Lower leg skin (tissue), 4 donors: ENCODE measurements around the gene RPLP2. TPM values are rescaled to one million over a fixed set of nuclear protein-coding genes. Genes with fewer than 3 reads are reported as not detected.

Experiments used
- DNase-seq, 2 donors: peaks; one replicate each; pipeline ENCODE4 v3.0.0-alpha.2; 2019; ENCODE audit warnings: low spot score in 2 of 2
- H3K4me3 ChIP-seq: fragments of 200-600 bp; sonication (generic); 2 replicates; pipeline ENCODE4 v1.5.1; 2017; ENCODE audit warnings: mild to moderate bottlenecking, low read depth; ENCODE audit not compliant: poor library complexity, severe bottlenecking
- POLR2A ChIP-seq, 2 donors: fragments of 450-650 bp; IDR thresholded peaks; one replicate each; pipeline ENCODE4 v1.6.1; 2016 to 2017; ENCODE audit warnings: antibody characterized with exemption in 2 of 2, mild to moderate bottlenecking in 1 of 2, moderate library complexity in 1 of 2
- WGBS, 2 donors: methylation state at CpG; one replicate each; pipeline ENCODE4 v1.1.5; 2018; 5-methylcytosine and 5-hydroxymethylcytosine counted together
- intact Hi-C: fragments of 100-400 bp; cut with DNase I; formaldehyde crosslinking; loops from one replicate; pipeline ENCODE4 v1.15.0; 2023; ENCODE audit warnings: low total_unique reads
- total RNA-seq, 4 donors: library from RNA; depleted of rRNA; stranded (reverse); fragments of >200 nt; gene quantifications; one replicate each; pipeline ENCODE4 v1.1.0, GENCODE V29; 2016
- TF ChIP-seq, protein P1 (sequence below), 3 donors: fragments of 450-650 bp; IDR thresholded peaks; one replicate each; pipeline ENCODE4 v1.5.1; 2016; ENCODE audit warnings: antibody characterized with exemption in 3 of 3, mild to moderate bottlenecking in 3 of 3, moderate library complexity in 2 of 3

RPLP2 gene
- total RNA-seq, 4 donors from 2014 or later = 479 to 1,471 (median 745) TPM

DNA sequence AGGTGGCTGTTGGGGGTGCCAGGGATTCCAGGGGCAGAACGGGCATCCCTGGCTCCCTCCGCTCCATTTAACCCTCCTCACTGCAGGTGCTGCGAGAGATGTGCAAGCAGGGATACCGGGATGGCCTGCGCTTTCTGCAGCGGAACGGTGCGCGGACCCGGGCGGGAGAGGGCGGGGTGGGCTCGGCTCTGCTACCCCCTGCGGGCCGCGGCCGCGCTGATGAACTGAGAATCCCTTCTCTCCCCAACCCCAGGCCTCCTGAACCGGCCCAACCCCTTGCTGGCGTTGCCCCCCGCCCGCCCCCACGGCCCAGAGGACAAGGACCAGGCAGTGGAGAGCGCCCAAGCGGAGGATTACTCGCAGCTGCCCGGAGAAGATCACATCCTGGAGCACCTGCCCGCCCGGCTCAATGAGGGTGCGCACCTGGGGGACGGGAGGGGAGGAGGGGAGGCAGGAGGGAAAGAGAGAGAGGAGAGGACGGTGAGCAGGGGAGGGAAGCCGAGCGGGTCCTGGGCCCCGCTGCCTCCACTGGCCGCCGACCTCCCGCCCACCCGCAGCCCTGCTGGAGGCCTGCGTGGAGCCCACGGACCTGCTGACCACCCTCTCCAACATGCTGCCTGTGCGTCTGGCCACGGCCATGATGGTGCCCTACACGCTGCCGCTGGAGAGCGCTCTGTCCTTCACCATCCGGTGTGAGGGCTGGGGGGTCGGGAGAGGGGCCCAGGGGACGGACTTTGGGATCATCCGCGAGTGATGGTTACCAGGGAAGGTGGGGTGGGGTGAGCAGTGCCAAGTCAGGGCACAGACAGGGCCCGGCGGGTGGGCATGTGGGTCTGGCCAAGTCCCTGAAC is 13.9 kb downstream of the RPLP2 start:
- no peak for DNase-seq
- H3K4me3 ChIP-seq = no peak overlapping the region
- no peak for TF ChIP-seq POLR2A (IDR thresholded peaks at IDR 0.05)
- TF ChIP-seq, protein P1, sequence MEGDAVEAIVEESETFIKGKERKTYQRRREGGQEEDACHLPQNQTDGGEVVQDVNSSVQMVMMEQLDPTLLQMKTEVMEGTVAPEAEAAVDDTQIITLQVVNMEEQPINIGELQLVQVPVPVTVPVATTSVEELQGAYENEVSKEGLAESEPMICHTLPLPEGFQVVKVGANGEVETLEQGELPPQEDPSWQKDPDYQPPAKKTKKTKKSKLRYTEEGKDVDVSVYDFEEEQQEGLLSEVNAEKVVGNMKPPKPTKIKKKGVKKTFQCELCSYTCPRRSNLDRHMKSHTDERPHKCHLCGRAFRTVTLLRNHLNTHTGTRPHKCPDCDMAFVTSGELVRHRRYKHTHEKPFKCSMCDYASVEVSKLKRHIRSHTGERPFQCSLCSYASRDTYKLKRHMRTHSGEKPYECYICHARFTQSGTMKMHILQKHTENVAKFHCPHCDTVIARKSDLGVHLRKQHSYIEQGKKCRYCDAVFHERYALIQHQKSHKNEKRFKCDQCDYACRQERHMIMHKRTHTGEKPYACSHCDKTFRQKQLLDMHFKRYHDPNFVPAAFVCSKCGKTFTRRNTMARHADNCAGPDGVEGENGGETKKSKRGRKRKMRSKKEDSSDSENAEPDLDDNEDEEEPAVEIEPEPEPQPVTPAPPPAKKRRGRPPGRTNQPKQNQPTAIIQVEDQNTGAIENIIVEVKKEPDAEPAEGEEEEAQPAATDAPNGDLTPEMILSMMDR (IDR thresholded peaks at IDR 0.05) = no peak
- WGBS, 2 donors = 84 to 88% methylated on average over 48 to 53 of the region's 53 CpGs
- intact Hi-C loops = no loop called here

DNA sequence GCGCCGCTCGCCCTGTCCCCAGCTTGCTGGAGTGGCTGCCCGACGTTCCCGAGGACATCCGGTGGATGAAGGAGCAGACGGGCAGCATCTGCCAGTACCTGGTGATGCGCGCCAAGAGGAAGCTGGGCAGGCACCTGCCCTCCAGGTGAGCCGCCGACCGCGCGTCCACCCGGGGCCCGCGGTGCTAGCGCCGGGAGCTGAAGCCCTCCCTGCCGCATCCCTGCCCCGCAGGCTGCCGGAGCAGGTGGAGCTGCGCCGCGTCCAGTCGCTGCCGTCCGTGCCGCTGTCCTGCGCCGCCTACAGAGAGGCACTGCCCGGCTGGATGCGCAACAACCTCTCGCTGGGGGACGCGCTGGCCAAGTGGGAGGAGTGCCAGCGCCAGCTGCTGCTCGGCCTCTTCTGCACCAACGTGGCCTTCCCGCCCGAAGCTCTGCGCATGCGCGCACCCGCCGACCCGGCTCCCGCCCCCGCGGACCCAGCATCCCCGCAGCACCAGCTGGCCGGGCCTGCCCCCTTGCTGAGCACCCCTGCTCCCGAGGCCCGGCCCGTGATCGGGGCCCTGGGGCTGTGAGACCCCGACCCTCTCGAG is 14.6 kb downstream of the RPLP2 start:
- no peak for DNase-seq
- 81 to 84% methylated on average over 27 to 59 of the region's 59 CpGs for whole genome bisulfite sequencing, 2 donors
- no peak overlapping the region for H3K4me3 ChIP-seq
- intact Hi-C loops = no loop called here
- no peak for TF ChIP-seq POLR2A (IDR thresholded peaks at IDR 0.05)
- TF ChIP-seq, protein P1 (IDR thresholded peaks at IDR 0.05) = no peak

DNA sequence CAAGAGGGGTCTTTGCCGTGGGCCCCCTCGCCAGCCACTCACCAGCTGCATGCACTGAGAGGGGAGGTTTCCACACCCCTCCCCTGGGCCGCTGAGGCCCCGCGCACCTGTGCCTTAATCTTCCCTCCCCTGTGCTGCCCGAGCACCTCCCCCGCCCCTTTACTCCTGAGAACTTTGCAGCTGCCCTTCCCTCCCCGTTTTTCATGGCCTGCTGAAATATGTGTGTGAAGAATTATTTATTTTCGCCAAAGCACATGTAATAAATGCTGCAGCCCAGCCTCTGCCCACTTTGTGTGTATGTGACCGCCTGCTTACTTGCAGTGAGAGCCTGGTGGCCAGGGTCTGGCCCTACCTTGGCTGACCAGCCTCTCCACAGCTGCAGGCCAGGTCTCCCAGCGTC is 15.2 kb downstream of the RPLP2 start:
- WGBS, 2 donors = 72 to 89% methylated on average over 10 to 11 of the region's 11 CpGs
- DNase-seq = no peak
- H3K4me3 ChIP-seq = no peak overlapping the region
- intact Hi-C loops = no loop called here
- TF ChIP-seq, protein P1 (IDR thresholded peaks at IDR 0.05) = no peak
- TF ChIP-seq POLR2A (IDR thresholded peaks at IDR 0.05) = no peak

DNA sequence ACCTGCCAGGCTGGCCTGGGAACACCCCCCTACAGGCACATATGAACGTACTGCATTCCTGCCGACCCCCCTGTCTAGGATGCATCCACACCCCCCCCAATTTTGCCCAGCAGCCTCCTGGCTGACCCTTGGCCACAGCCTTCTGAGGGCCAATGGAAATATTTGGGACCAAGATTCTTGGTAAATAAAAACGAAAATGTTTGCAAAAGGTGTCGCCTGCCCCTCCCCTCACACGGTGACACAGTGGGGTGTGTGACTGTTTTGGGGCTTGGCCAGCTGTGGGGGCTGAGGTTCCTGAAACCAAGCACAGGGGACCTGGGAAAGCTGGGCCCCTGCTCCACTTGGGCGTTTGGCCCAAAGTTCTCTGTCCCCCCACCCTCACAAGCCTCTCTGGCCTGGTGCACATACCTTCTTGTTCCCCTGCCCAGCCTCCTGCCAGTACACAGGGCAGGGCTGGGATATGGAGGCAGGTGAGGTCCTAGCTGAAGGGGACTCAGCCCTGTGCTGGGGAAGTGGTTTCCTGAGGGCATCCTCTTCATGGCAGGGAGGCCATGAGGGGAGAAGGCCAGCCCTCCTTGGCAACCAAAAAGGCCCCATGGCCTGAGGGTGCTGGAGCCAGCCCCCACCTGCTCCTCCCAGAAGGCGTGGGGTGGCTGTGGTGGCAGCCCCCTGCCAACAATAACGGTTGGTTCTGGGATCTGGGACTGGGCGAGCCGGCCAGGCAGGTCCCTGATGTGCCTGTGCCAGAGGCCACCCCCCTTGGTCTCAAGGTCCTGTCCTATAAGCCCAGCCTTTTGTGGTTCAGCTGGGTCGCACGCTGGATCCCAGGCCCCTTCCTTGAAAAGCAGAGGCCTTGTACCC is 15.8 kb downstream of the RPLP2 start:
- TF ChIP-seq, protein P1 (IDR thresholded peaks at IDR 0.05) = no peak
- no peak for TF ChIP-seq POLR2A (IDR thresholded peaks at IDR 0.05)
- no peak overlapping the region for H3K4me3 ChIP-seq
- intact Hi-C loops = no loop called here
- 71 to 82% methylated on average over 12 of the region's 12 CpGs for WGBS, 2 donors
- no peak for DNase-seq

DNA sequence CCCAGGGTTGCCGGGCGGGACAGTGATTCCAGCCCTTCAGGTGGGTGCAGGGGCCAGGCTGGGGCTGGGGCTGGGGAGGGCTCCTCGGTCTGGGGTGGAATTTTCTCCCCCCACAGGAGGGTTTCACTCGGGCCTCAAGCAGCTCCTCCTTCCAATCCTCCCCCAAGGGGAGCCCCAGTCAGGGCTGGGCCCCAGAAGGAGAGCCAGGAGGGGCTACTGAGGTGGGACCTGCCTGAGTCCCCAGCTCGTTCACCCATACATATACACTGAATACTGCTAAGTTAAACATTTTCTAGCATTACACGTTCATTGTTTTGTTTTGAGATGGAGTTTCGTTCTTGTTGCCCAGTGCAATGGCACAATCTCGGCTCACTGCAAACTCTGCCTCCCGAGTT is 16.5 kb downstream of the RPLP2 start:
- no peak for TF ChIP-seq POLR2A (IDR thresholded peaks at IDR 0.05)
- TF ChIP-seq, protein P1 (IDR thresholded peaks at IDR 0.05) = no peak
- no peak for DNase-seq
- H3K4me3 ChIP-seq = no peak overlapping the region
- intact Hi-C loops = no loop called here
- 81 to 83% methylated on average over 9 of the region's 9 CpGs for WGBS, 2 donors
